Jurkat, Clone E6-1 (cell line): Measurements from ENCODE around the gene TPGS1.

Experiments used
- DNase-seq: peaks from one replicate; pipeline ENCODE4 v3.0.0-alpha.2; 2011; ENCODE audit warnings: low read depth, low spot score
- H3K4me3 ChIP-seq: 2 replicates; pipeline ENCODE4 v1.5.1; 2011; ENCODE audit warnings: mild to moderate bottlenecking, low read length, control low read depth, moderate library complexity

Gene TPGS1

GRCh38 chr19:512547-513365 is 5.5 kb downstream of the TPGS1 start:
- H3K4me3 ChIP-seq = no peak overlapping the region
- DNase-seq = no peak

GRCh38 chr19:513368-514165 is 6.3 kb downstream of the TPGS1 start:
- DNase-seq = no peak
- H3K4me3 ChIP-seq = no peak overlapping the region

GRCh38 chr19:514166-514663 is 6.9 kb downstream of the TPGS1 start:
- H3K4me3 ChIP-seq = no peak overlapping the region
- DNase-seq = no peak

GRCh38 chr19:517721-518597 is 10.7 kb downstream of the TPGS1 start:
- H3K4me3 ChIP-seq = no peak overlapping the region
- DNase-seq = no peak

GRCh38 chr19:518598-519231 is 11.4 kb downstream of the TPGS1 start:
- DNase-seq = no peak
- no peak overlapping the region for H3K4me3 ChIP-seq

- H3K4me3 ChIP-seq = no peak overlapping the region
- DNase-seq = no peak
Observed at GRCh38 chr19:519449-519865, 12.2 kb downstream of the TPGS1 start.

- no peak for DNase-seq
Observed at GRCh38 chr19:522726-523125, 15.4 kb downstream of the TPGS1 start.

GRCh38 chr19:524062-524674 is 16.9 kb downstream of the TPGS1 start:
- no peak overlapping the region for H3K4me3 ChIP-seq
- no peak for DNase-seq

More at GRCh38 chr19:522726-523125, 15.4 kb downstream of the TPGS1 start:
- H3K4me3 ChIP-seq = peak overlapping the region; percentile 41

- H3K4me3 ChIP-seq = no peak overlapping the region
- DNase-seq = no peak
Observed at GRCh38 chr19:525029-525428, 17.7 kb downstream of the TPGS1 start.

- no peak overlapping the region for H3K4me3 ChIP-seq
- no peak for DNase-seq
Observed at GRCh38 chr19:525857-526419, 18.6 kb downstream of the TPGS1 start.

- peak overlapping the region; percentile 61 for H3K4me3 ChIP-seq
- DNase-seq = no peak
Observed at GRCh38 chr19:530134-531008, 23.1 kb downstream of the TPGS1 start.

GRCh38 chr19:531009-531752 is 23.9 kb downstream of the TPGS1 start:
- peak overlapping the region; percentile 80 for H3K4me3 ChIP-seq
- DNase-seq = peak; percentile 80

GRCh38 chr19:531753-532560 is 24.7 kb downstream of the TPGS1 start, which contains the start of gene CDC34:
TSS of gene CDC34 (plus strand) at chr19:531760. CDS start at chr19:531932, 172 bp downstream.
- H3K4me3 ChIP-seq = peak within 1 kb of the TSS; percentile 80
- DNase-seq = no peak

GRCh38 chr19:532561-533363 is 25.5 kb downstream of the TPGS1 start:
- H3K4me3 ChIP-seq = peak overlapping the region; percentile 80
- DNase-seq = peak; percentile 29
